Testis (tissue), 3 donors: ENCODE results near the gene MAN1A1. TPM values are rescaled to one million over a fixed set of nuclear protein-coding genes. Genes with fewer than 3 reads are reported as not detected.

ENCODE experiments used
- DNase-seq: peaks from one replicate; pipeline ENCODE4 v3.0.0-alpha.2; 2019
- H3K27ac ChIP-seq, 2 donors: fragments of 200-600 bp; sonication (generic); one replicate each; pipeline ENCODE4 v1.5.1; 2019
- H3K27me3 ChIP-seq: fragments of 200-600 bp; sonication (generic); one replicate; pipeline ENCODE4 v1.5.1; 2019
- H3K36me3 ChIP-seq: fragments of 200-600 bp; sonication (generic); one replicate; pipeline ENCODE4 v1.5.1; 2017; ENCODE audit warnings: low read depth; ENCODE audit errors: missing control alignments
- H3K4me1 ChIP-seq: fragments of 200-600 bp; sonication (generic); one replicate; pipeline ENCODE4 v1.5.1; 2019
- H3K4me3 ChIP-seq, 2 donors: fragments of 200-600 bp; sonication (generic); one replicate each; pipeline ENCODE4 v1.5.1; 2017 to 2019
- H3K9me3 ChIP-seq: fragments of 200-600 bp; sonication (generic); one replicate; pipeline ENCODE4 v1.5.1; 2017
- CTCF ChIP-seq, 3 experiments: fragments of 450-650 bp in 2 of 3; fragments of 200-600 bp in 1 of 3; sonication (generic) in 1 of 3; IDR thresholded peaks; one replicate each; pipeline ENCODE4 v1.5.1; 2016 to 2019; ENCODE audit warnings: antibody characterized with exemption in 3 of 3, mild to moderate bottlenecking in 2 of 3, moderate library complexity in 1 of 3
- POLR2A ChIP-seq: fragments of 450-650 bp; IDR thresholded peaks from one replicate; pipeline ENCODE4 v1.6.1; 2017; ENCODE audit warnings: antibody characterized with exemption, mild to moderate bottlenecking, moderate library complexity
- WGBS, 2 donors: methylation state at CpG; one replicate each; pipeline ENCODE4 v1.1.5; 2018; 5-methylcytosine and 5-hydroxymethylcytosine counted together
- intact Hi-C: fragments of 100-400 bp; cut with DNase I; formaldehyde crosslinking; loops from one replicate; pipeline ENCODE4 v1.15.1; 2023; ENCODE audit warnings: low total_unique reads
- polyA plus RNA-seq: library from polyadenylated mRNA; stranded (reverse); fragments of 350-450 nt; fragmentation: Illumina TruSeq; extraction: RNeasy Lipid Tissue Mini Kit (QIAGEN cat#74804); gene quantifications from one replicate; pipeline ENCODE4 v1.2.3, GENCODE V29; 2014; ENCODE audit warnings: low read depth, low replicate concordance; ENCODE audit not compliant: insufficient read depth
- small RNA-seq, 2 donors: library from RNA; depleted of rRNA; stranded (forward); fragments of <200 nt; gene quantifications; one replicate each; pipeline ENCODE3, GENCODE V24; 2016
- total RNA-seq, 2 donors: library from RNA; depleted of rRNA; stranded (reverse); fragments of >200 nt; gene quantifications; one replicate each; pipeline ENCODE4 v1.2.3, GENCODE V29; 2016

MAN1A1 gene
- total and polyA plus RNA-seq, 3 donors from 2014 or later = 12.8 to 21.1 (median 15.0) TPM

GRCh38 chr6:119129968-119130484 lies 219.5 kb downstream of the MAN1A1 start:
- TF ChIP-seq POLR2A = no peak
- no peak for TF ChIP-seq CTCF (IDR thresholded peaks at IDR 0.05)
- Histone ChIP-seq H3K4me3 (no peak overlapping the region), H3K4me1 (no peaks in the 10 kb centered on the region), H3K9me3 (no peaks in the 10 kb centered on the region), H3K27me3 (no peaks in the 10 kb centered on the region), H3K36me3 (no peaks in the 10 kb centered on the region), H3K27ac (no peak overlapping the region)
- 72 to 89% methylated on average over 2 of the region's 2 CpGs for WGBS, 2 donors
- intact Hi-C loops = no loop called here
- DNase-seq = no peak

- Histone ChIP-seq H3K27ac (no peak overlapping the region), H3K9me3 (no peaks in the 10 kb centered on the region), H3K4me1 (no peaks in the 10 kb centered on the region), H3K36me3 (no peaks in the 10 kb centered on the region), H3K4me3 (no peak overlapping the region), H3K27me3 (no peaks in the 10 kb centered on the region)
- WGBS, 2 donors = 26 to 28% methylated on average over 4 of the region's 4 CpGs
- no peak for DNase-seq
- intact Hi-C loops = no loop called here
- TF ChIP-seq POLR2A (no peak), CTCF (IDR thresholded peaks at IDR 0.05) (peak; percentile 51 to 88 (median 70))
These were observed 220.2 kb downstream of the MAN1A1 start for GRCh38 chr6:119129148-119129967.

GRCh38 chr6:119128252-119128912 lies 221.2 kb downstream of the MAN1A1 start:
- H3K4me1 ChIP-seq = no peaks in the 10 kb centered on the region
- H3K9me3 ChIP-seq = no peaks in the 10 kb centered on the region
- TF ChIP-seq CTCF (IDR thresholded peaks at IDR 0.05) = no peak
- no peak overlapping the region for H3K27ac ChIP-seq
- 65 to 67% methylated on average over 2 of the region's 2 CpGs for WGBS, 2 donors
- H3K36me3 ChIP-seq = no peaks in the 10 kb centered on the region
- H3K4me3 ChIP-seq = no peak overlapping the region
- intact Hi-C loops = no loop called here
- DNase-seq = no peak
- H3K27me3 ChIP-seq = no peaks in the 10 kb centered on the region

GRCh38 chr6:119127627-119128026 lies 221.9 kb downstream of the MAN1A1 start:
- Histone ChIP-seq H3K27ac (no peak overlapping the region), H3K36me3 (no peaks in the 10 kb centered on the region), H3K4me1 (no peaks in the 10 kb centered on the region), H3K4me3 (no peak overlapping the region), H3K27me3 (no peaks in the 10 kb centered on the region), H3K9me3 (no peaks in the 10 kb centered on the region)
- WGBS, 2 donors = 84 to 93% methylated on average over 1 of the region's 1 CpG
- DNase-seq = no peak
- intact Hi-C loops = no loop called here
- TF ChIP-seq CTCF (IDR thresholded peaks at IDR 0.05) = no peak
- no peak for TF ChIP-seq POLR2A

Small RNA genes within 50 kb of the gene (small RNA-seq; reads per million reads assigned to genes)
- gene AL022722.2 = 0 reads per million in 2 donors
- 0 reads per million in 2 donors for gene RNU6-194P
